Large intestine (tissue), 3 donors: Measurements from ENCODE around the gene SYT7. TPM values are rescaled to one million over a fixed set of nuclear protein-coding genes. Genes with fewer than 3 reads are reported as not detected.

Experiments used
- DNase-seq, 2 donors: peaks; one replicate each; pipeline versions ENCODE4 v3.0.0 to v3.0.0-alpha.2; 2013
- H3K27ac ChIP-seq: one replicate; pipeline ENCODE4 v1.5.1; 2013; ENCODE audit warnings: low read length
- H3K27me3 ChIP-seq: 2 replicates; pipeline ENCODE4 v1.6.1; 2013; ENCODE audit warnings: low read length; ENCODE audit not compliant: control insufficient read depth, insufficient read depth
- H3K36me3 ChIP-seq: 2 replicates; pipeline ENCODE4 v1.6.1; 2013; ENCODE audit warnings: low read length; ENCODE audit not compliant: control insufficient read depth, insufficient read depth
- H3K4me1 ChIP-seq: one replicate; pipeline ENCODE4 v1.6.1; 2013; ENCODE audit warnings: low read length; ENCODE audit not compliant: control insufficient read depth, insufficient read depth
- H3K4me3 ChIP-seq: one replicate; pipeline ENCODE4 v1.5.1; 2013; ENCODE audit warnings: low read length
- H3K9me3 ChIP-seq: one replicate; pipeline ENCODE4 v1.6.1; 2013; ENCODE audit warnings: mild to moderate bottlenecking, low read depth, low read length, moderate library complexity; ENCODE audit not compliant: control insufficient read depth
- WGBS: methylation state at CpG from one replicate; pipeline ENCODE4 v1.1.5; 2013; ENCODE audit warnings: low lambda C conversion rate; ENCODE audit not compliant: insufficient coverage; 5-methylcytosine and 5-hydroxymethylcytosine counted together
- polyA plus RNA-seq: library from polyadenylated mRNA; unstranded; fragments of 120-200 nt; gene quantifications from one replicate; pipeline ENCODE4 v1.2.1, GENCODE V29; 2013

SYT7 gene
- polyA plus RNA-seq, 1 donor = 12.1 TPM

DNA sequence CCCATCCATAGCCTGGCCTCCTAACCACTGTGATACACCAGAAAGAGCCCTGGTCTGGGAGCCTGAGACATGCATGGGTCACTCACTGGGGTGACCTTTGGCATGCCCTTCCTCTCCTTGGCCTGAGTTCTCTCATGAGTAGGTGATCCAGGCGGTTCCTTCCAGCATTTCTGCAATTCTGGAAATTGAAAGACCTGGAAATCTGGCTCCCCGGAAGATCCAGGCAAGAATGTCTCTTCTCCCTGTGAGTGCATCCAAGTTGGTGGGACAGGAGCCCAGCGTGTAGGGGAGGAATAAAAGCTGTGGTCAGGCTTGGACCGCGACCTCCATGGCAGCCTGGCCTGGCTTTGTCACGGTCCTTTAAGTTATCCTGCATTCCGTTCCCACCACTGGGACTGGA is 16.1 kb upstream of the SYT7 start:
- no peak overlapping the region for H3K27ac ChIP-seq
- H3K4me1 ChIP-seq = peaks cover 23% of the 10 kb centered on the region
- no peaks in the 10 kb centered on the region for H3K9me3 ChIP-seq
- DNase-seq = no peak
- WGBS = no CpG with 5 or more reads among the region's 7 CpGs
- H3K4me3 ChIP-seq = no peak overlapping the region
- peaks cover 12% of the 10 kb centered on the region for H3K27me3 ChIP-seq
- H3K36me3 ChIP-seq = no peaks in the 10 kb centered on the region

GRCh38 chr11:61596542-61596941 is 15.7 kb upstream of the SYT7 start:
- peaks cover 13% of the 10 kb centered on the region for H3K27me3 ChIP-seq

GRCh38 chr11:61594907-61595257 is 14.0 kb upstream of the SYT7 start:
- no CpG with 5 or more reads among the region's 5 CpGs for WGBS
- H3K27ac ChIP-seq = no peak overlapping the region
- no peaks in the 10 kb centered on the region for H3K9me3 ChIP-seq
- peaks cover 19% of the 10 kb centered on the region for H3K4me1 ChIP-seq
- H3K4me3 ChIP-seq = no peak overlapping the region
- H3K27me3 ChIP-seq = peaks cover 17% of the 10 kb centered on the region
- DNase-seq = no peak
- no peaks in the 10 kb centered on the region for H3K36me3 ChIP-seq

More at GRCh38 chr11:61596542-61596941, 15.7 kb upstream of the SYT7 start:
- DNase-seq = no peak
- H3K4me1 ChIP-seq = peaks cover 19% of the 10 kb centered on the region
- no peak overlapping the region for H3K4me3 ChIP-seq
- no peaks in the 10 kb centered on the region for H3K9me3 ChIP-seq
- no peaks in the 10 kb centered on the region for H3K36me3 ChIP-seq
- no peak overlapping the region for H3K27ac ChIP-seq
- no CpG with 5 or more reads among the region's 1 CpG for WGBS

DNA sequence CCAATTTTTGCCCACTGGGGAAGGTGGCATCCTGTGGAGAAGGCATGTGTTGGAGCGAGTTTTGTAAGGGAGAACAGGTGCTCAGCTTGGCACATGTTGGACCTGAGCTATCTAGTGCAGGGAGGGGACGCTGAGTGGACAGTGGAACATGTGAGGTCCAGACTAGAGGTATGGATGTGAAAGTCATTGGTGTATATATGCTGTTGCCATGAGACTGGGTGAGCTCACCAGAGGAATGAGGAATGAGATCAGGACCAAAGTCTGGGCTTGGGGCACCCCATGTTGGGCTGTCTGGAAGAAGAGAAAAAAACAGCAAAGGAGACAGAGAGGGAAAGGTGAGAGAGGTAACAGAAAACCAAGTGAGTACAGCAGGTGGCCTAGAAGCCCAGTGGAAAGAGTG is 12.3 kb upstream of the SYT7 start:
- Histone ChIP-seq H3K27ac (no peak overlapping the region), H3K9me3 (no peaks in the 10 kb centered on the region), H3K4me3 (no peak overlapping the region), H3K4me1 (peaks cover 24% of the 10 kb centered on the region), H3K36me3 (no peaks in the 10 kb centered on the region), H3K27me3 (peaks cover 20% of the 10 kb centered on the region)
- peak; percentile 55 to 65 for DNase-seq
- WGBS = no CpG with 5 or more reads among the region's 2 CpGs

- Histone ChIP-seq H3K36me3 (no peaks in the 10 kb centered on the region), H3K9me3 (no peaks in the 10 kb centered on the region), H3K4me1 (peaks cover 30% of the 10 kb centered on the region), H3K4me3 (no peak overlapping the region), H3K27me3 (peaks cover 30% of the 10 kb centered on the region), H3K27ac (no peak overlapping the region)
- DNase-seq = no peak
- 80% methylated on average over 1 of the region's 7 CpGs for WGBS
Observed at GRCh38 chr11:61592176-61592575, 11.3 kb upstream of the SYT7 start.

DNA sequence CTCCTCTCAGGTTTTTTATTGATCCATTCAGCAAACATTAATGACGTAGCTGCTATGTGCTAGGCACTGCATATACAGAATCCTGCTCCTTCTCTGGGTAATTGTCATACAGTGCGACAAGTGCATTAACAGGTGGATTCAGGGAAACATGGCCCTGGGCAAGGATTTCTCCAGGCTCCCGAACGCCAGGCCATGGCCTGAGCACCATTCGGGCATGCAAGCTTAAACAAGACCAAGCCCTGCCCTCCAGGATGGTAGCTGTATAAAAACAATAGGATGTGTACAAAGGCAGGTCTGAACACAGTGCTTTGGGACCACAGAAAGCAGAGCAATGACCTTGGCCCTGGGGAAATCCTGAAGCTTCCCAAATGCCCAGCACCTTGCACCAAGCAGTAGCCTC is 9.1 kb upstream of the SYT7 start:
- H3K27ac ChIP-seq = no peak overlapping the region
- no peaks in the 10 kb centered on the region for H3K9me3 ChIP-seq
- H3K27me3 ChIP-seq = peaks cover 37% of the 10 kb centered on the region
- WGBS = no CpG with 5 or more reads among the region's 5 CpGs
- no peak overlapping the region for H3K4me3 ChIP-seq
- no peaks in the 10 kb centered on the region for H3K36me3 ChIP-seq
- H3K4me1 ChIP-seq = peaks cover 21% of the 10 kb centered on the region
- DNase-seq = no peak

DNA sequence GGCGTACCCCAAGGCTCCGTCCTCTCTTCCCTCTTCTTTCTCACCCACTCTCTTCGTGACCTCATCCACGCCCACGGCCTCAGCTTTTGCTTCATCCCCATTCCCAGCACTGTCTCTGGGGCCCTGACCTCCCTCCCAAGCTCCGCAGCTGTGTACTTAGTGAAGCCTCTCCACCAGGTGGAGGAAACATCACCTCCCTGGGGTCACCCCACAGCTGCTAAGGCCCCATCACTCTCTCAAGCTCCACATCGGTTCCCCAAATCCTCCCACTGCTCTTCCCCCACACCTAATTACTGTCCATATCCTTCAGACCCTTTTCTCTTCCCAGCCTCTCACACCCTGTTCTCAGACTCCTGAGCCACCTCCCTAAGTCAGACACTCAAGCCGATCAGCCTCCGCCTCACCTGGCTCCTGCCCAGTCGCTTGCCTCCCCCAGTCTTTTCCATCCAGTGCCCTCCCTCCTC is 7.9 kb upstream of the SYT7 start:
- 82% methylated on average over 3 of the region's 10 CpGs for WGBS
- no peak overlapping the region for H3K27ac ChIP-seq
- peaks cover 34% of the 10 kb centered on the region for H3K27me3 ChIP-seq
- no peaks in the 10 kb centered on the region for H3K9me3 ChIP-seq
- H3K36me3 ChIP-seq = no peaks in the 10 kb centered on the region
- H3K4me1 ChIP-seq = peaks cover 17% of the 10 kb centered on the region
- H3K4me3 ChIP-seq = no peak overlapping the region
- no peak for DNase-seq

DNA sequence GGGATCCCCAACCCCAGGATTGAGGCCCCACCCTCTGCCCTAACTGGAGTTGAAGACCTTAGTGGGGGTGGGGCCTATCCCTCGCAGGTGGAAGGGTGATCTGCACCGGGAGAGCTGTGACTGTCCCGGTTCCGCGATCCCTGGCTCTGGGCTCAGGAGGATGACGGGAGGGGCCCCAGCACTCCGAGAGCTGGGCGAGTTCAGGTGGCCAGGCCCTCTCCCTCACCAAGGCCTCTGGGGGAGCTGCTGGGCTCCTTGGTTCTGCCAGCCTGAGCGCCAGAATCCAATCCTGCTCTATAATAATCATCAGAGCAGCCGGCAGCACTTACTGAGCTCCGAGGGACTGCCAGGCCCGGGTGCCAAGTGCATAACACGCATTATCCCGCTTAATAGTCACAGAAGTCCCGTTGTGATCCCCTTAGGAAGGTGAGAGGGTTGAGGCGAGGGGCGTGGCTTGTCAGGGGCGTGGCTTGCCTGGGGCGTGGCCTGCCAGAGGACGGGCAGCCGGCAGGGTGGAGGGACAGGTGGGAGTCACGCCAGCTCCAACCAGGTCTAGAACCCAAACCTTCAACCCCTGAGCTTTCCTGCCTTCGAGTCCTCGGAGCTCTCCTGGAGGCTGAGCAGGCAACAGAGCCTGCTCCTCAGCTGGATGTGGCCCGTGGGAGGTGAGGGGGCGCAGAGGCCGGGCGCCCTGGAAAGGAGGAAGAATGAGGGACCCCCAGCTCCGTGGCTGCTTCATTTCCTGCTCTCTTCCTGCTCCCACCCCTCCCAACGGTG is 7.3 kb upstream of the SYT7 start:
- Histone ChIP-seq H3K4me3 (peak overlapping the region; percentile 40), H3K27ac (peak overlapping the region; percentile 39), H3K27me3 (peaks cover 34% of the 10 kb centered on the region), H3K36me3 (no peaks in the 10 kb centered on the region), H3K9me3 (no peaks in the 10 kb centered on the region), H3K4me1 (peaks cover 17% of the 10 kb centered on the region)
- peak in 1 of 2 donors; percentile 48 for DNase-seq
- no CpG with 5 or more reads among the region's 30 CpGs for WGBS

- no peaks in the 10 kb centered on the region for H3K36me3 ChIP-seq
- peak overlapping the region; percentile 40 for H3K4me3 ChIP-seq
- peak overlapping the region; percentile 39 for H3K27ac ChIP-seq
- H3K27me3 ChIP-seq = peaks cover 40% of the 10 kb centered on the region
- no peaks in the 10 kb centered on the region for H3K9me3 ChIP-seq
- peak in 1 of 2 donors; percentile 49 for DNase-seq
- peaks cover 17% of the 10 kb centered on the region for H3K4me1 ChIP-seq
- WGBS = no CpG with 5 or more reads among the region's 41 CpGs
Observed at GRCh38 chr11:61587541-61587941, 6.7 kb upstream of the SYT7 start.

GRCh38 chr11:61586792-61587430 is 6.0 kb upstream of the SYT7 start:
- no peak for DNase-seq
- Histone ChIP-seq H3K27me3 (peaks cover 46% of the 10 kb centered on the region), H3K4me1 (peaks cover 18% of the 10 kb centered on the region), H3K4me3 (no peak overlapping the region), H3K36me3 (no peaks in the 10 kb centered on the region), H3K9me3 (no peaks in the 10 kb centered on the region), H3K27ac (no peak overlapping the region)
- WGBS = no CpG with 5 or more reads among the region's 13 CpGs
